A673 (cell line): ENCODE measurements around the gene MFSD6. TPM values are rescaled to one million over a fixed set of nuclear protein-coding genes. Genes with fewer than 3 reads are reported as not detected.

Source experiments
- BruUV-seq: library from RNA; stranded (reverse); fragments of 400-500 nt; replicated peaks from 2 replicates; lab custom pipeline; 2021; lab: Mats Ljungman, UMichigan
- CTCF ChIA-PET: fragments of 300-600 bp; sonication (Branson Sonifier 250); formaldehyde crosslinking; loops from one replicate; lab custom pipeline; 2022; ENCODE audit warnings: antibody characterized with exemption; lab: Charles Lee
- POLR2A ChIA-PET: fragments of 300-600 bp; sonication (Branson Sonifier 250); formaldehyde crosslinking; loops from one replicate; lab custom pipeline; 2022; ENCODE audit warnings: antibody characterized with exemption; ENCODE audit not compliant: low non-redundant PET; lab: Charles Lee
- DNase-seq: peaks from one replicate; pipeline ENCODE4 v3.0.0-alpha.2; 2015; ENCODE audit warnings: low spot score
- H3K27ac ChIP-seq: fragments of 200-600 bp; sonication (generic); 2 replicates; pipeline ENCODE4 v1.5.1; 2016; ENCODE audit warnings: mixed run types, low read depth, mild to moderate bottlenecking, mixed read lengths, antibody characterized with exemption, low read length; ENCODE audit not compliant: poor library complexity, severe bottlenecking
- H3K27me3 ChIP-seq: fragments of 200-600 bp; sonication (generic); replicated peaks from 2 replicates; pipeline ENCODE4 v1.6.1; 2017; ENCODE audit warnings: mixed run types, low read depth, mild to moderate bottlenecking, mixed read lengths, antibody characterized with exemption, low read length; ENCODE audit not compliant: insufficient read depth, poor library complexity
- H3K36me3 ChIP-seq: fragments of 200-600 bp; sonication (generic); 2 replicates; pipeline ENCODE4 v1.6.1; 2016; ENCODE audit warnings: mixed run types, mild to moderate bottlenecking, mixed read lengths, antibody characterized with exemption, low read length; ENCODE audit not compliant: insufficient read depth, poor library complexity, severe bottlenecking
- H3K4me1 ChIP-seq: fragments of 200-600 bp; sonication (generic); 2 replicates; pipeline ENCODE4 v1.6.1; 2017; ENCODE audit warnings: mixed run types, mild to moderate bottlenecking, mixed read lengths, antibody characterized with exemption, low read length; ENCODE audit not compliant: insufficient read depth, poor library complexity, severe bottlenecking
- H3K4me3 ChIP-seq: fragments of 200-600 bp; sonication (generic); 2 replicates; pipeline ENCODE4 v1.5.1; 2016; ENCODE audit warnings: low read depth, mixed run types, mild to moderate bottlenecking, mixed read lengths, low read length; ENCODE audit not compliant: poor library complexity, severe bottlenecking
- H3K9me3 ChIP-seq: fragments of 200-600 bp; sonication (generic); 2 replicates; pipeline ENCODE4 v1.6.1; 2016; ENCODE audit warnings: mixed run types, low read depth, mild to moderate bottlenecking, mixed read lengths, antibody characterized with exemption, low read length; ENCODE audit not compliant: poor library complexity, severe bottlenecking
- EZH2 ChIP-seq: fragments of 200-600 bp; sonication (generic); IDR thresholded peaks from 2 replicates; pipeline ENCODE4 v1.6.1; 2017; ENCODE audit warnings: borderline replicate concordance, low read depth, mild to moderate bottlenecking, mixed read lengths, antibody characterized with exemption, low read length; ENCODE audit not compliant: poor library complexity, severe bottlenecking
- intact Hi-C: fragments of 100-400 bp; cut with micrococcal nuclease; formaldehyde crosslinking; loops from one replicate; pipeline ENCODE4 v1.10.0; 2022; ENCODE audit not compliant: unreplicated experiment
- total RNA-seq: library from RNA; stranded (reverse); gene quantifications from 2 replicates; pipeline ENCODE4 v1.2.3, GENCODE V29; 2021
- TF ChIP-seq, protein P1 (sequence below): fragments of 300-800, 200-600 bp; sonication (generic); conservative IDR thresholded peaks from 2 replicates; pipeline ENCODE4 v1.5.1; 2017; ENCODE audit warnings: low read depth, mild to moderate bottlenecking, antibody characterized with exemption, low read length, moderate library complexity, mixed read lengths

MFSD6 gene
- total RNA-seq, 1 experiment from 2014 or later = 8.4 TPM

GRCh38 chr2:190499273-190499672, 91.1 kb downstream of the MFSD6 start:
- no peak overlapping the region for H3K4me3 ChIP-seq
- DNase-seq = no peak
- TF ChIP-seq EZH2 = no peak
- TF ChIP-seq, protein P1, sequence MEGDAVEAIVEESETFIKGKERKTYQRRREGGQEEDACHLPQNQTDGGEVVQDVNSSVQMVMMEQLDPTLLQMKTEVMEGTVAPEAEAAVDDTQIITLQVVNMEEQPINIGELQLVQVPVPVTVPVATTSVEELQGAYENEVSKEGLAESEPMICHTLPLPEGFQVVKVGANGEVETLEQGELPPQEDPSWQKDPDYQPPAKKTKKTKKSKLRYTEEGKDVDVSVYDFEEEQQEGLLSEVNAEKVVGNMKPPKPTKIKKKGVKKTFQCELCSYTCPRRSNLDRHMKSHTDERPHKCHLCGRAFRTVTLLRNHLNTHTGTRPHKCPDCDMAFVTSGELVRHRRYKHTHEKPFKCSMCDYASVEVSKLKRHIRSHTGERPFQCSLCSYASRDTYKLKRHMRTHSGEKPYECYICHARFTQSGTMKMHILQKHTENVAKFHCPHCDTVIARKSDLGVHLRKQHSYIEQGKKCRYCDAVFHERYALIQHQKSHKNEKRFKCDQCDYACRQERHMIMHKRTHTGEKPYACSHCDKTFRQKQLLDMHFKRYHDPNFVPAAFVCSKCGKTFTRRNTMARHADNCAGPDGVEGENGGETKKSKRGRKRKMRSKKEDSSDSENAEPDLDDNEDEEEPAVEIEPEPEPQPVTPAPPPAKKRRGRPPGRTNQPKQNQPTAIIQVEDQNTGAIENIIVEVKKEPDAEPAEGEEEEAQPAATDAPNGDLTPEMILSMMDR = no peak
- ChIA-PET CTCF (no interaction called here), POLR2A (no interaction called here)
- intact Hi-C loops = no loop called here
- H3K9me3 ChIP-seq = no peaks in the 10 kb centered on the region
- no peaks in the 10 kb centered on the region for H3K27me3 ChIP-seq
- no peaks in the 10 kb centered on the region for H3K36me3 ChIP-seq
- H3K27ac ChIP-seq = no peak overlapping the region
- no peaks in the 10 kb centered on the region for H3K4me1 ChIP-seq
- BruUV-seq = no TSS peak

DNA sequence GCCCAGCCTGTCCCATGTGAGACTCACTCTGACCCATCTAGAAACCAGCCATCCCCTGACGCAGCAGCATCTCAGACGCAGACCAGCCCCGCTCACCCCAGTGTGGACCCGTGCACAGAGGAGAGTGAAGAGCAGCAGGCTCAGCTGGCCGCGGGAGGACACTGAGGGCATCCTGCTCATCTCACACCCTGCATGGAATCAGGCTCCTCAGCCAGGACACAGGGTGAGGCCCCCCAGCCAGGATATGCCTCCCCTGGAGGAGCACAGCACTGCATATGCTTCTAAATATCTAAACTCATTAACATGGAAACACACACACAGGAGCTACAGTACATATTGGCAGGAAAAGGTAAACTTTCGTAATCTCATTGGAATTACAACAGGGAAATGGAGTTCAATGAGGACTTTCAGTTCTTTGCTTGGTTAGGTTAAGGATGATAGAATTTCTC, 91.9 kb downstream of the MFSD6 start:
- TF ChIP-seq EZH2 = no peak
- TF ChIP-seq, protein P1 = no peak
- ChIA-PET CTCF (no interaction called here), POLR2A (no interaction called here)
- no TSS peak for BruUV-seq
- no peaks in the 10 kb centered on the region for H3K4me1 ChIP-seq
- H3K9me3 ChIP-seq = no peaks in the 10 kb centered on the region
- H3K27me3 ChIP-seq = no peaks in the 10 kb centered on the region
- no peak overlapping the region for H3K4me3 ChIP-seq
- H3K27ac ChIP-seq = no peak overlapping the region
- DNase-seq = no peak
- intact Hi-C loops = no loop called here
- H3K36me3 ChIP-seq = no peaks in the 10 kb centered on the region

DNA sequence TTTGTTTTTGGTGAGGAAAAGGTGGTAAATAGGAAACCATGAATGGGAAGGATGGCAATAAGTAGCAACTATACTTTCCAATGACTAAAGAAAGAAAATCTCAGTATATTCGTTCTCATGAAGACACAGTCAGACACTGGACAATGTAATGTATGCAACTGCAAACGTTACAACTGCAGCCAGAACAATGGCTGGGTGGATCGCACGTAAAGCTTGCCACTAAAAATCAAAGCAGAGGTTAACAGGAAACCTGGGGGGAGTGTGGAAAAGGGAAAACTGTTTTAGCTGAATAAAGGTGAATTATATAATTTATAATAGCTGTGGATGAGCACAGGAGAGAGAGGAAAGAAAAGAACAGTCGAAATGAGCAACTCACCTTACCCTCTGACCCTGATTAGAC, 93.1 kb downstream of the MFSD6 start:
- no TSS peak for BruUV-seq
- no peaks in the 10 kb centered on the region for H3K27me3 ChIP-seq
- DNase-seq = no peak
- H3K27ac ChIP-seq = no peak overlapping the region
- ChIA-PET POLR2A (interaction anchor here (0.8 kb wide), 1 partner anchor 110 kb away, joined by 3 read pairs; no protein-coding TSS in a partner anchor), CTCF (no interaction called here)
- no peak overlapping the region for H3K4me3 ChIP-seq
- TF ChIP-seq EZH2 = no peak
- TF ChIP-seq, protein P1 = no peak
- H3K36me3 ChIP-seq = no peaks in the 10 kb centered on the region
- H3K9me3 ChIP-seq = no peaks in the 10 kb centered on the region
- no peaks in the 10 kb centered on the region for H3K4me1 ChIP-seq
- intact Hi-C loops = no loop called here
